Uterus (tissue), 2 donors: ENCODE measurements around the gene ZBP1.

Source experiments
- POLR2A ChIP-seq, 2 donors: fragments of 450-650 bp; IDR thresholded peaks; one replicate each; pipeline ENCODE4 v1.6.1; 2016; ENCODE audit warnings: antibody characterized with exemption in 2 of 2, mild to moderate bottlenecking in 1 of 2, moderate library complexity in 1 of 2
- TF ChIP-seq, protein P1 (sequence below), 4 experiments: fragments of 200-600 bp in 2 of 4; fragments of 450-650 bp in 2 of 4; sonication (generic) in 2 of 4; IDR thresholded peaks; one replicate each; pipeline ENCODE4 v1.5.1; 2016 to 2019; ENCODE audit warnings: antibody characterized with exemption in 4 of 4, mild to moderate bottlenecking in 2 of 4, moderate library complexity in 1 of 4

DNA sequence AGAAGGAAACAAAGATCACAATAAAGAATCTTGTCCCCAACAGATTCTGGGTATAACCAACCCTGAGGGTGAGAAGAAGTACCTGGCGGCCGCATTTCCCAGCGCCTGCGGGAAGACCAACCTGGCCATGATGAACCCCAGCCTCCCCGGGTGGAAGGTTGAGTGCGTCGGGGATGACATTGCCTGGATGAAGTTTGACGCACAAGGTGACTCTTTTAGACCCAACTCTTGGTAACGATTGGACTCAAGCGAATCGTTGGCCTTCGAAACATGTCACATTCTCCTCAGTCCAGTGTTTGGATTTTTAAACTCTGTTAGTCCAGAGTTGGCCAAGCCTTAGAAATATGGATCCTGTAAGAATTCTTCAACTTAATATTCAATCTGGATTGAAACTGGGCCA, 56.7 kb downstream of the ZBP1 start:
- TF ChIP-seq, protein P1, sequence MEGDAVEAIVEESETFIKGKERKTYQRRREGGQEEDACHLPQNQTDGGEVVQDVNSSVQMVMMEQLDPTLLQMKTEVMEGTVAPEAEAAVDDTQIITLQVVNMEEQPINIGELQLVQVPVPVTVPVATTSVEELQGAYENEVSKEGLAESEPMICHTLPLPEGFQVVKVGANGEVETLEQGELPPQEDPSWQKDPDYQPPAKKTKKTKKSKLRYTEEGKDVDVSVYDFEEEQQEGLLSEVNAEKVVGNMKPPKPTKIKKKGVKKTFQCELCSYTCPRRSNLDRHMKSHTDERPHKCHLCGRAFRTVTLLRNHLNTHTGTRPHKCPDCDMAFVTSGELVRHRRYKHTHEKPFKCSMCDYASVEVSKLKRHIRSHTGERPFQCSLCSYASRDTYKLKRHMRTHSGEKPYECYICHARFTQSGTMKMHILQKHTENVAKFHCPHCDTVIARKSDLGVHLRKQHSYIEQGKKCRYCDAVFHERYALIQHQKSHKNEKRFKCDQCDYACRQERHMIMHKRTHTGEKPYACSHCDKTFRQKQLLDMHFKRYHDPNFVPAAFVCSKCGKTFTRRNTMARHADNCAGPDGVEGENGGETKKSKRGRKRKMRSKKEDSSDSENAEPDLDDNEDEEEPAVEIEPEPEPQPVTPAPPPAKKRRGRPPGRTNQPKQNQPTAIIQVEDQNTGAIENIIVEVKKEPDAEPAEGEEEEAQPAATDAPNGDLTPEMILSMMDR (IDR thresholded peaks at IDR 0.05), result no peak
- TF ChIP-seq POLR2A (IDR thresholded peaks at IDR 0.05), result no peak
